KMS-11 (cell line): ENCODE data around the gene HINFP.

Source experiments
- H2AFZ ChIP-seq: fragments of 200-600 bp; sonication (generic); 2 replicates; pipeline ENCODE4 v1.6.1; 2016; ENCODE audit warnings: antibody characterized with exemption, mixed run types, low read depth
- H3K27ac ChIP-seq: fragments of 200-600 bp; sonication (generic); 2 replicates; pipeline ENCODE4 v1.6.1; 2016; ENCODE audit warnings: mild to moderate bottlenecking, mixed run types
- H3K27me3 ChIP-seq: fragments of 200-600 bp; sonication (generic); 2 replicates; pipeline ENCODE4 v1.6.1; 2017; ENCODE audit warnings: mild to moderate bottlenecking, low read depth, mixed run types, moderate library complexity; ENCODE audit not compliant: insufficient read depth
- H3K36me3 ChIP-seq: fragments of 200-600 bp; sonication (generic); 2 replicates; pipeline ENCODE4 v1.6.1; 2017; ENCODE audit warnings: mild to moderate bottlenecking, mixed run types; ENCODE audit not compliant: insufficient read depth
- H3K4me1 ChIP-seq: fragments of 200-600 bp; sonication (generic); 2 replicates; pipeline ENCODE4 v1.6.1; 2016; ENCODE audit warnings: mild to moderate bottlenecking, low read depth, mixed run types; ENCODE audit not compliant: poor library complexity, severe bottlenecking
- H3K4me2 ChIP-seq: fragments of 200-600 bp; sonication (generic); 2 replicates; pipeline ENCODE4 v1.7.0; 2016; ENCODE audit warnings: mild to moderate bottlenecking, mixed run types
- H3K4me3 ChIP-seq: fragments of 200-600 bp; sonication (generic); IDR thresholded peaks from 2 replicates; pipeline ENCODE4 v1.6.1; 2017; ENCODE audit warnings: low read depth, low read length, mixed read lengths; ENCODE audit not compliant: insufficient read depth
- H3K79me2 ChIP-seq: fragments of 200-600 bp; sonication (generic); 2 replicates; pipeline ENCODE4 v1.6.1; 2016; ENCODE audit warnings: low read depth, mixed run types; ENCODE audit not compliant: insufficient read depth
- H3K9ac ChIP-seq: fragments of 200-600 bp; sonication (generic); 2 replicates; pipeline ENCODE4 v1.6.1; 2016; ENCODE audit warnings: mild to moderate bottlenecking, mixed run types
- H4K20me1 ChIP-seq: fragments of 200-600 bp; sonication (generic); 2 replicates; pipeline ENCODE4 v1.6.1; 2016; ENCODE audit warnings: mild to moderate bottlenecking, mixed run types; ENCODE audit not compliant: insufficient read depth
- CTCF ChIP-seq: fragments of 200-600 bp; sonication (generic); conservative IDR thresholded peaks from 2 replicates; pipeline ENCODE4 v1.6.1; 2017; ENCODE audit warnings: low read depth, mild to moderate bottlenecking, antibody characterized with exemption, low read length, moderate library complexity, mixed read lengths

Gene HINFP

GRCh38 chr11:119088406-119088805 is 33.0 kb upstream of the HINFP start:
- H4K20me1 ChIP-seq, result peaks cover 2% of the 10 kb centered on the region
- H3K9ac ChIP-seq, result no peak overlapping the region
- H3K27me3 ChIP-seq, result no peaks in the 10 kb centered on the region
- no peak overlapping the region for H3K4me3 ChIP-seq
- H3K4me2 ChIP-seq, result no peak overlapping the region
- H2AFZ ChIP-seq, result no peak overlapping the region
- H3K36me3 ChIP-seq, result no peaks in the 10 kb centered on the region
- peaks cover 30% of the 10 kb centered on the region for H3K4me1 ChIP-seq
- no peak overlapping the region for H3K27ac ChIP-seq
- H3K79me2 ChIP-seq, result peaks cover 16% of the 10 kb centered on the region
- TF ChIP-seq CTCF, result no peak

DNA sequence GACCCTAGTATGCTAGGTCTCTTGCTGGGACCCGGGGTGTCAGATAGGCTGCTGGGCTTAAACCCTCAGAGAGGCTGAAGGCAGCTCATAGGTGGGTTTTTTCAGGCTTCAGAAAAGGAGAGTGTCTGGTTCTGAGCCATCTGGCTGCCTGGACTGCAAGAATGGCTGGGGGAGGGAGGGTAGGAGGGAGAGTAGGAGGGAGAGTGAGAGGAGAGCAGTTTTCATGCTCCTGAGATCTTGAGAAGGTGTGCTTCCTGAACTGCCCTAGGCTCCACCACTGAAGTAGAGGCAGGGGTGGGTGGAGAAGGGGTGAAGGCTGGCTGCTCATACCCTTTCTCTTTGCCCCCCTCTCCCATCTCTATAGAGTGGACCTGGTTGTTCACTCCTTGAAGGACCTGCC is 32.1 kb upstream of the HINFP start:
- no peak for TF ChIP-seq CTCF

GRCh38 chr11:119091178-119091577 is 30.2 kb upstream of the HINFP start:
- Histone ChIP-seq H4K20me1 (peaks cover 9% of the 10 kb centered on the region), H3K4me2 (no peak overlapping the region), H3K4me3 (no peak overlapping the region), H3K27ac (no peak overlapping the region), H3K79me2 (peaks cover 24% of the 10 kb centered on the region), H2AFZ (no peak overlapping the region), H3K36me3 (0 out of 2 replicates have a peak, but pooled peaks cover 3% of the 10 kb centered on the region), H3K27me3 (no peaks in the 10 kb centered on the region), H3K9ac (no peak overlapping the region), H3K4me1 (peaks cover 28% of the 10 kb centered on the region)
- no peak for TF ChIP-seq CTCF

More for the DNA sequence above, 32.1 kb upstream of the HINFP start:
- Histone ChIP-seq H3K79me2 (peaks cover 25% of the 10 kb centered on the region), H4K20me1 (peaks cover 9% of the 10 kb centered on the region), H2AFZ (no peak overlapping the region), H3K4me1 (peaks cover 29% of the 10 kb centered on the region), H3K4me3 (no peak overlapping the region), H3K4me2 (no peak overlapping the region), H3K36me3 (0 out of 2 replicates have a peak, but pooled peaks cover 3% of the 10 kb centered on the region), H3K27me3 (no peaks in the 10 kb centered on the region), H3K27ac (no peak overlapping the region), H3K9ac (no peak overlapping the region)

GRCh38 chr11:119091966-119092879 is 29.2 kb upstream of the HINFP start:
- Histone ChIP-seq H3K79me2 (peaks cover 24% of the 10 kb centered on the region), H3K4me1 (peaks cover 29% of the 10 kb centered on the region), H3K27me3 (no peaks in the 10 kb centered on the region), H3K9ac (no peak overlapping the region), H3K4me3 (no peak overlapping the region), H4K20me1 (peaks cover 9% of the 10 kb centered on the region), H3K36me3 (0 out of 2 replicates have a peak, but pooled peaks cover 3% of the 10 kb centered on the region), H2AFZ (no peak overlapping the region), H3K4me2 (no peak overlapping the region), H3K27ac (peak overlapping the region; percentile 69; the same call in 1 of the 2 replicates)
- TF ChIP-seq CTCF, result no peak
